NCI-H2227 (cell line): ENCODE results near the gene FAM114A2.
A peak's percentile ranks its signal among the peaks of the same experiment; 100 is the strongest.
"Not testable (repeated sequence)": the region's sequence is repeated elsewhere in the genome, so short reads cannot be mapped to it uniquely, and the experiment has no call there.

Source experiments
- DNase-seq: peaks from one replicate; lab custom pipeline; 2025; ENCODE audit not compliant: unreplicated experiment; lab: John Stamatoyannopoulos, UW

The FAM114A2 gene

GRCh38 chr5:154038707-154039457, at the start of gene FAM114A2, which contains the start of gene MFAP3:
TSS of gene FAM114A2 (minus strand) at chr5:154038910. CDS start at chr5:154034953, 3,957 bp downstream.
TSS of gene MFAP3 (plus strand) at chr5:154038967. CDS start at chr5:154049723, 10,756 bp downstream.
- DNase-seq, result peak; percentile 86

- peak; percentile 13 for DNase-seq
These were observed 48.5 kb upstream of the FAM114A2 start for GRCh38 chr5:154087260-154087659.

GRCh38 chr5:154086641-154087040, 47.9 kb upstream of the FAM114A2 start:
- DNase-seq, result no peak

GRCh38 chr5:154086146-154086545, 47.4 kb upstream of the FAM114A2 start:
- DNase-seq, result no peak

DNA sequence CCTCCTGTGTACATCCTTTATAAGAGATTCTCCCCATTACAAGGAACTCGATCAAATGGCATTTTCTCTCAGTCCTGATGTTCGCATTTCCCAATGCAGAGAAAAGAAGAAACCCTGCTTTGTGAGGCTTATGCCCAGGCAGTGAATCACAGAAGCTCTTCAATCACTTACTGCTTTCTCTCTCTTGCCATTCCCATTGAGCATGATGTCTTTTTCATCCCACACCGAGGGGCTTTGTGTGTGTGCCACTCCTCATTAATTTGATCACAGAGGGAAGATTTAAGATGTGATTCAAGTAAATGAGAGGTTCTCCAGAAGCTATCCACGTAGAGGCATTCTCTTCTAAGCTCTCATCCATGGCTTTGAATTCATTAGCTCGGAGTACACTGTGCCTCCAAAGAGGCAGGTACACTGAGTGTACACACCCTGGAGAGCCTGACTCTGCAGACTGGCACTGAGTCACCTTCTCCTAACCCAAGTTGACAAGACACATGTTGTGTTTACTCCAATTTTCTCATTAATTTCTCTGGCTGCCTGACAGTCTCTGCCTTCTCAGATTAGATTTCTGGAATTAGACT, 45.4 kb upstream of the FAM114A2 start:
- DNase-seq, result no peak

GRCh38 chr5:154081246-154081645, 42.5 kb upstream of the FAM114A2 start:
- DNase-seq, result no peak

DNA sequence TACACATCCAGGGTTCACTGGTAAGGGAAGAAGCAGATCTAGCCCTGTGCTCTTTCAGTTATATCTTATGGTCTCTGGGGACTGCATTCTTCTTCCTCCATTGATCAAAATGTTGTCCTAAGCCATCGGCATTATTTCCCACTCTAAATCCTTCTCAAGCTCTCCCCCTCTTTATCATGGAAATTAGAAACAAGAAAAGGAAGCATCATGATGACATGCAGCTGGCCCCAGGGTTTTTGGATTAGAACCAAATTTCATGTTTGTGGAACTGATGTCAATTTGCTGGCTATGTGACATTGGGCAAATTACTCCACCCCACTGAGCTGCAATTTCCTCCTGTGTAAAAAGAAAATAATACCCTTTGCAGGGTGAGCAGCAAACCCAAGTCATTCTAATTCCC, 39.6 kb upstream of the FAM114A2 start:
- peak; percentile 75 for DNase-seq

DNA sequence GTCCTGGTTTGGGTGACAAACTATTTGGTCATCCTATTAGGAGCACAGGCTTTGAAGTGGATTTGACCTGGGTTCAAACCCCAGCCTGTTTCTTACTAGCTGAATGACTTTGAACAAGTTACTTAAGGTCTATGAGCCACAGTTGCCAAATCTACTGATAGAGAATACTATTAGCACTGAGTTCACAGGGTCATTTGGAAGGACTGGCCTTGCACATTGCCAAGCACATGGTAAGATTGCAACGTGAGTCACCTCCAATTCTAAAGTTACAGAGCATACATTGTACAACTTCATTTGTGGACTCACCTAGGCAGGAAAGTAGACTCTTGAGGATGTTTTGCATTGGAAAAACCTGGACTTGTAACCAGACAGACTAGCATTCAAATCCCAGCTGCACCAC, 39.0 kb upstream of the FAM114A2 start:
- DNase-seq, result no peak

GRCh38 chr5:154076240-154076922, 37.7 kb upstream of the FAM114A2 start:
- no peak for DNase-seq

- DNase-seq, result peak; percentile 81
These were observed 33.9 kb upstream of the FAM114A2 start for GRCh38 chr5:154072414-154073171.

- DNase-seq, result no peak
These were observed 33.2 kb upstream of the FAM114A2 start for GRCh38 chr5:154071799-154072413.

DNA sequence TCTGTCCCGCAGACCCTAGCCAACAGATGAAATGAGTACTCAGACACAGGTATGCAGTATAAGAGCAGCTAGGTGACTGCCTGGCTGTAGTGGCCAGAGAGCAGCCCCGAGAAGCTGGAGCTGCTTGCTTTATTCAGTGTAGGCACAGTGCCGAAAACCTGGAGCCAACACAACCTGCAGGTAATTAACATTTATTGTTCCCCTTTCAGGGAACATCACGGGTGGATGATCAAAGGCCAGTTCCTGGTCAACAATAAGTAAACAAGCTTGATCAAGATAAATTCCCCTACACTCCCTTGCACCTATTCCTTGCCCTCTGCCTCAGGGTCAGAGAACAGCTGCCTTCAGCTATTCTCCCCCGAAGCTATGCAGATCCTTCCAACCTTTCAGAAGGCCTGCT, 31.1 kb upstream of the FAM114A2 start:
- DNase-seq, result not testable (repeated sequence)

DNA sequence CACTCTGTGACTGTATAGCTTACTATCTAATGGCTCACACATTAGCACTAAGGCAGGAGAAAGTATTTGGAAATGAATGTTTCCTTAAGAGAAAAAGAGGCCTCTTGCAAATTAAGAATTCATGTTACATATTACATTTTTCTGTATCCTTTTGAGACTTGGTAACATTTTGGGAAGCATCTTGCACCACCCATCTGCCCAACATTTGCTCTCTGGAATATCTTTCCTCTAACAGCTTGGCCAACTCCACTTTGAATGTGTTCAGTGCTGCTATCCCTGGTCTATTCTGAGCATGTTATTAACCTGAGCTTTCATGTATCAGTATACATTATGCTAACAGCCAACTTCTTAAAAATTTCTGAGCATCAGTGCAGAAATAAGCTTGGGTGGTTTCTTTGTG, 27.3 kb upstream of the FAM114A2 start:
- no peak for DNase-seq

GRCh38 chr5:154063372-154063771, 24.7 kb upstream of the FAM114A2 start:
- no peak for DNase-seq

GRCh38 chr5:154060606-154061005, 21.9 kb upstream of the FAM114A2 start:
- no peak for DNase-seq

- DNase-seq, result no peak
These were observed 20.9 kb upstream of the FAM114A2 start for GRCh38 chr5:154059583-154059982.

DNA sequence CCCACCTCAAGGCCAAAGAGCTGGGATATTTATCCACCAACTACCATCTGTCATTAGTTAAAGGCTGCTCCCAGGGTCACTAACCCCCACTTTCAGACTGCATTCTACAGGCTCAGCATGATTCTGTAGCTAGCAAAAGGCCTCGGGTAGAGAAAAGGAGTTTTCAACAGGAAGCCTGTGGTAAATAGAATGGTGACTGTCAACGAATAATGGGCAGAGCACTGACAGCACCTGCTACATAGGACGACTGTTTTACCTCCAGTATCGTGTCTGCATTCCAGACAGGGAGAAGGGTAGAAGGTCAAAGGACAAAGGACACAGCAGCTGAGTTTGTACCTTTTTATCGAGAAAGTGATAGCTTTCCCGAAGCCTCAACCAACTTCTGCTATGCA, 20.3 kb upstream of the FAM114A2 start:
- DNase-seq, result no peak

DNA sequence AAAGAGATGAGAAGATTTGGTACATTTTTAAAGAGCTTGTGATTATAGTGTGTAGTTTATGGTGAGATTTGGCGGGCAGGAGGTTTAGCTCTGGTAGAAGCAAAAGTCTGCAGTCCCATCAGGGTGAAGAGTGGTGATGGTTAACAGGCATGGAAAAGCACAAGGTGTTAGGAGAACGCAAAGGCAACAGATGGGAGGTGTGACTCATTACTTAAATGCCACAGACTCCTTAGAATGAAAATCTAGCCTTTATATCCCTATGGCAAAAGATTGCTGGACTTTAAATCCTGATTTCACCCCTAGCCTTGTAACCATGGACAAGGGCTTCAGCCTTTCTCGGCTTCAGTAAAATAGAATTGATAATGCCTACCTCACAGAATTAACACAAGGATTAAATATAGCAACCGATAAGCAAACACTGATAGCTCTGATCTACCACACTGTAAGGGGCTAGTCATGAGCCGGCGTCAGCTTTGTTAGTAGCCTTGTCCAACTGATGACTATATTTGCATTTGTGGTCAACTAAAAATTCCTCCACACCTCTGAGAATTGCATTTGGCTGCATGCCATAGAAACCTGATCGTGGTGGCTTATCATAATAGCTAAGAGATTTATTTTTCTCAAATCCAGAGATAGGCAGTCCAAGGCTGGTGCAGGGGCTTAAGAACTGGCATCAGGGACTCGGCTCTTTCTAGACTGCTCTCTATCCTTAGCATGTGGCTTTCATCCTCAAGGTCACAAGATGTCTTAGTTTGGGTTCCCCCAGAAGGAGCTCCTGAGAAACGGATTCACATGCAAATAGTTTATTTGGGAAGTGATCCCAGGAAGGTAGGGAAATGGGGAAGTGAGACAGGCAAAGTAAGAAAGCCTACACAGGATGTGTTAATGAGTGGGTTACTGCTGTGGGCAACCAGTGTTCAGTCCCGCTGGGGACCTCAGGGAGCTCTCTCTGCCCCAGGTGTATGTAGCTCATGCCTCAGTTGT, 19.6 kb upstream of the FAM114A2 start:
- DNase-seq, result no peak

- peak; percentile 81 for DNase-seq
These were observed 16.5 kb upstream of the FAM114A2 start for GRCh38 chr5:154055201-154055600.

- no peak for DNase-seq
These were observed 14.8 kb upstream of the FAM114A2 start for GRCh38 chr5:154053468-154053867.
